Left colon (tissue), 2 donors: ENCODE measurements around the gene UBE2H. TPM values are rescaled to one million over a fixed set of nuclear protein-coding genes. Genes with fewer than 3 reads are reported as not detected.
"Not testable (repeated sequence)": the region's sequence is repeated elsewhere in the genome, so short reads cannot be mapped to it uniquely, and the experiment has no call there.

Experiments
- ATAC-seq: fragments of 200-7000 bp; cut with Tn5 transposase; one replicate; pipeline ENCODE4 v1.9.1; 2020; ENCODE audit warnings: mild to moderate bottlenecking, moderate library complexity
- DNase-seq, 2 donors: peaks; one replicate each; pipeline ENCODE4 v3.0.0-alpha.2; 2020
- intact Hi-C, 2 donors: fragments of 100-400 bp; cut with DNase I in 1 of 2; cut with micrococcal nuclease in 1 of 2; formaldehyde crosslinking; loops; one replicate each; pipeline versions ENCODE4 v1.11.2 to v1.14.0; 2022; cut with DNase I, micrococcal nuclease
- long read RNA-seq: library from polyadenylated mRNA; unstranded; transcript quantifications from one replicate; pipeline ENCODE4 v2.0.0, GENCODE V29; 2021
- total RNA-seq, 2 donors: library from RNA; stranded (reverse); fragmentation: NEBNext Ultra II Directional; extraction: Animal tissue kit (Norgen Biotek cat#: 25700); gene quantifications; one replicate each; pipeline ENCODE4 v1.2.1, GENCODE V29; 2021
- donor health status: DM: no; HTN: no; CAD: no.
- donor health status: DM: yes; HTN: yes; CAD: no.

Gene UBE2H
- total RNA-seq: 10 to 100 TPM; 32.2 to 49.1 TPM
- long read RNA-seq, full-length matches to known transcripts: 70 of 91 reads
- long read RNA-seq, partial matches to known transcripts: 1 of 91 reads
- long read RNA-seq, other reads (novel, unspliced or antisense): 20 of 91 reads

- DNase-seq (peak; percentile 87 to 92), ATAC-seq (peak; percentile 79)
- intact Hi-C loops: no loop called here
These were observed at the start of gene UBE2H for GRCh38 chr7:129952653-129953560. TSS of gene UBE2H (minus strand) at chr7:129952960. CDS start at chr7:129952555, 405 bp downstream.

- intact Hi-C loops: no loop called here
- DNase-seq (no peak), ATAC-seq (no peak)
These were observed 45.7 kb upstream of the UBE2H start for GRCh38 chr7:129998446-129998845.

- DNase-seq (no peak), ATAC-seq (no peak)
- intact Hi-C loops: no loop called here
These were observed 44.5 kb upstream of the UBE2H start for GRCh38 chr7:129997285-129997684.

GRCh38 chr7:129993275-129993674 is 40.5 kb upstream of the UBE2H start:
- intact Hi-C loops: no loop called here
- ATAC-seq: no peak
- DNase-seq: no peak

- no peak for DNase-seq
- intact Hi-C loops: no loop called here
These were observed 37.8 kb upstream of the UBE2H start for GRCh38 chr7:129990403-129991192.

GRCh38 chr7:129989466-129989865 is 36.7 kb upstream of the UBE2H start:
- ATAC-seq (no peak), DNase-seq (no peak)
- intact Hi-C loops: no loop called here

More at GRCh38 chr7:129990403-129991192, 37.8 kb upstream of the UBE2H start:
- ATAC-seq: no peak

- intact Hi-C loops: no loop called here
- DNase-seq: no peak
- ATAC-seq: no peak
These were observed 33.8 kb upstream of the UBE2H start for GRCh38 chr7:129986600-129986999.

GRCh38 chr7:129980667-129981066 is 27.9 kb upstream of the UBE2H start:
- no peak for ATAC-seq
- DNase-seq: no peak
- intact Hi-C loops: no loop called here

GRCh38 chr7:129975309-129975708 is 22.5 kb upstream of the UBE2H start:
- no peak for DNase-seq
- ATAC-seq: no peak
- intact Hi-C loops: no loop called here

- intact Hi-C loops: no loop called here
- ATAC-seq (peak; percentile 96), DNase-seq (peak; percentile 76 to 79)
These were observed 18.1 kb upstream of the UBE2H start for GRCh38 chr7:129970816-129971215.

GRCh38 chr7:129969881-129970446 is 17.2 kb upstream of the UBE2H start:
- ATAC-seq: peak; percentile 70
- DNase-seq: peak; percentile 37 to 42
- intact Hi-C loops: no loop called here

- no peak for DNase-seq
- ATAC-seq: no peak
- intact Hi-C loops: no loop called here
These were observed 16.0 kb upstream of the UBE2H start for GRCh38 chr7:129968592-129969383.

GRCh38 chr7:129960204-129960475 is 7.4 kb upstream of the UBE2H start:
- intact Hi-C loops, ATAC-seq, DNase-seq: not testable (repeated sequence)

GRCh38 chr7:129959471-129960203 is 6.9 kb upstream of the UBE2H start:
- ATAC-seq (peak; percentile 10), DNase-seq (no peak)
- intact Hi-C loops: no loop called here

GRCh38 chr7:129958643-129959470 is 6.1 kb upstream of the UBE2H start:
- intact Hi-C loops: no loop called here
- ATAC-seq: peak; percentile 99
- DNase-seq: peak; percentile 53 to 82

- no peak for ATAC-seq
- intact Hi-C loops: no loop called here
- DNase-seq: no peak
These were observed 3.3 kb upstream of the UBE2H start for GRCh38 chr7:129955993-129956543.

- ATAC-seq (peak; percentile 52), DNase-seq (peak; percentile 66 to 68)
- intact Hi-C loops: no loop called here
These were observed 591 bp downstream of the UBE2H start for GRCh38 chr7:129952086-129952652.
